ENCODE data around the gene CAPN12. TPM values are rescaled to one million over a fixed set of nuclear protein-coding genes. Genes with fewer than 3 reads are reported as not detected.

CAPN12 gene
- total and polyA plus RNA-seq, 2 of the 4 experiments (the other 2 are of a cell fraction) = 0.18 to 0.97 TPM

DNA sequence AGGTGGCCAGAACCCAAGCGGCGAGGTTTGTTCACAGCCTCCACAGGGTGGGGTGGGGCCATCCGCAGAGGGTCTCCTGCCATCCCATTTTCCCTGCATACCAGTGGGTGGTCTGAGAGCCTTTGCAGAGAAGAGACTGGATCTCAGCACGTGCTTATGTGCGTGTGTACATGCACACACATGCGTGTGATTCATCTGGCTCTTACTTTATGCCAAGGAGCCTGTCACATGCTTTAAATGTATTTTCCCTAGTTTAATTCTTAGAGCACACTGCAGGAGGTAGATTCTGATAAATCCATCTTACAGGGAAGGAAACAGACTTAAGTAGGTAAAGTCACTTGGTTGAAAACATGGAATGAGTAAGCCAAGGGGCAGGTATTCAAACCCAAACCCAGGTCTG is 47.1 kb downstream of the CAPN12 start:
- Histone ChIP-seq H2BK120ac (ENCODE audit: low read depth, low read length) (no peak overlapping the region), H3K4ac (ENCODE audit: low read depth, low read length) (0 out of 2 replicates have a peak overlapping the region, but pooled peaks have one; percentile 3), H3K9ac (ENCODE audit: low read depth, low read length) (no peak overlapping the region), H3K9me1 (ENCODE audit: insufficient read depth, low read length) (peaks cover 47% of the 10 kb centered on the region), H3K27ac (ENCODE audit: insufficient read depth, low read length) (no peak overlapping the region), H3K9me3 (ENCODE audit: control insufficient read depth, insufficient read depth, low read length) (no peaks in the 10 kb centered on the region), H4K91ac (ENCODE audit: insufficient read depth, low read depth, low read length) (no peak overlapping the region), H2AFZ (replicated peaks; ENCODE audit: low read length, poor library complexity) (no peak overlapping the region), H3K56ac (ENCODE audit: extremely low read depth, insufficient read depth, low read length) (no peak overlapping the region), H4K5ac (ENCODE audit: low read depth, low read length) (no peak overlapping the region), H3K4me2 (ENCODE audit: low read depth, low read length) (no peak overlapping the region), H3K4me3 (ENCODE audit: insufficient read depth, low read depth, low read length) (no peak overlapping the region), H2BK15ac (ENCODE audit: low read depth, low read length) (no peak overlapping the region), H3K23ac (ENCODE audit: low read depth, low read length) (peak overlapping the region; percentile 57; the same call in 1 of the 2 replicates), H3K79me1 (ENCODE audit: low read depth in 1 of 2, low read length in 2 of 2) (peaks cover 0 to 97% of the 10 kb centered on the region in 2 experiments; a peak in 3 of 4 replicates), H2BK5ac (ENCODE audit: low read depth, low read length, poor library complexity, severe bottlenecking) (no peak overlapping the region), H4K8ac (ENCODE audit: low read depth in 2 of 2, low read length in 2 of 2) (no peak overlapping the region), H4K20me1 (ENCODE audit: insufficient read depth, low read length) (peaks cover 88% of the 10 kb centered on the region), H3K18ac (ENCODE audit: low read depth, low read length) (no peak overlapping the region), H3K27me3 (ENCODE audit: control insufficient read depth, insufficient read depth, low read length) (no peaks in the 10 kb centered on the region), H3K14ac (replicated peaks; ENCODE audit: low read depth, low read length) (0 out of 2 replicates have a peak overlapping the region, but pooled peaks have one; percentile 40), H2AK5ac (ENCODE audit: low read depth, low read length) (no peak overlapping the region), H2BK20ac (ENCODE audit: low read depth, low read length) (no peak overlapping the region), H2AK9ac (replicated peaks; ENCODE audit: low read depth, low read length, poor library complexity) (no peak overlapping the region), H3K4me1 (ENCODE audit: control insufficient read depth, insufficient read depth, low read length) (peaks cover 29% of the 10 kb centered on the region), H3K36me3 (ENCODE audit: control insufficient read depth, insufficient read depth, low read length) (peaks cover 41% of the 10 kb centered on the region)
- ChIA-PET CTCF (no interaction called here), POLR2A (ENCODE audit: unreplicated experiment) (no interaction called here)
- dilution Hi-C loops (cut with HindIII; ENCODE audit: low sequenced_read_pairs, unreplicated experiment) (no loop called here), in situ Hi-C loops (cut with MboI; ENCODE audit: low sequenced_read_pairs) (no loop called here), intact Hi-C loops (cut with micrococcal nuclease) (no loop called here)
- 100% methylated on average over 1 of the region's 6 CpGs; no CpG with 5 or more reads in 1 of the 2 experiments for WGBS, 2 experiments (ENCODE audit: extremely low coverage in 2 of 2, insufficient read length in 1 of 2)
- TF ChIP-seq CHD1 (IDR thresholded peaks at IDR 0.05; ENCODE audit: low read depth, low read length) = no peak
- TF ChIP-seq, protein P1, sequence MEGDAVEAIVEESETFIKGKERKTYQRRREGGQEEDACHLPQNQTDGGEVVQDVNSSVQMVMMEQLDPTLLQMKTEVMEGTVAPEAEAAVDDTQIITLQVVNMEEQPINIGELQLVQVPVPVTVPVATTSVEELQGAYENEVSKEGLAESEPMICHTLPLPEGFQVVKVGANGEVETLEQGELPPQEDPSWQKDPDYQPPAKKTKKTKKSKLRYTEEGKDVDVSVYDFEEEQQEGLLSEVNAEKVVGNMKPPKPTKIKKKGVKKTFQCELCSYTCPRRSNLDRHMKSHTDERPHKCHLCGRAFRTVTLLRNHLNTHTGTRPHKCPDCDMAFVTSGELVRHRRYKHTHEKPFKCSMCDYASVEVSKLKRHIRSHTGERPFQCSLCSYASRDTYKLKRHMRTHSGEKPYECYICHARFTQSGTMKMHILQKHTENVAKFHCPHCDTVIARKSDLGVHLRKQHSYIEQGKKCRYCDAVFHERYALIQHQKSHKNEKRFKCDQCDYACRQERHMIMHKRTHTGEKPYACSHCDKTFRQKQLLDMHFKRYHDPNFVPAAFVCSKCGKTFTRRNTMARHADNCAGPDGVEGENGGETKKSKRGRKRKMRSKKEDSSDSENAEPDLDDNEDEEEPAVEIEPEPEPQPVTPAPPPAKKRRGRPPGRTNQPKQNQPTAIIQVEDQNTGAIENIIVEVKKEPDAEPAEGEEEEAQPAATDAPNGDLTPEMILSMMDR (conservative IDR thresholded peaks at IDR 0.05; ENCODE audit: low read depth, low read length) = no peak
- no peak for TF ChIP-seq MXI1 (IDR thresholded peaks at IDR 0.05; ENCODE audit: borderline replicate concordance, low read depth, low read length)
- TF ChIP-seq RFX5 (IDR thresholded peaks at IDR 0.05; ENCODE audit: low read depth, low read length) = no peak
- TF ChIP-seq USF2 (IDR thresholded peaks at IDR 0.05; ENCODE audit: low read depth, low read length) = no peak
- TF ChIP-seq NFE2L2 (IDR thresholded peaks at IDR 0.05; ENCODE audit: low read depth, low read length) = no peak
- no peak for TF ChIP-seq POLR2A (IDR thresholded peaks at IDR 0.05; ENCODE audit: low read depth, low read length)
- TF ChIP-seq ELK1 (IDR thresholded peaks at IDR 0.05; ENCODE audit: borderline replicate concordance, low read depth, low read length) = no peak
- no peak for TF ChIP-seq MAFK (IDR thresholded peaks at IDR 0.05; ENCODE audit: low read depth, low read length)
- no peak for TF ChIP-seq CEBPB (IDR thresholded peaks at IDR 0.05; ENCODE audit: low read depth, low read length)
- BruUV-seq (replicated peaks) = no TSS peak
- ATAC-seq (ENCODE audit: low read depth) = no peak
- no peak for DNase-seq

Data from IMR-90 (cell line).